ENCODE results near the gene SSTR3. TPM values are rescaled to one million over a fixed set of nuclear protein-coding genes. Genes with fewer than 3 reads are reported as not detected.
A peak's percentile ranks its signal among the peaks of the same experiment; 100 is the strongest.

The SSTR3 gene
- total and polyA plus RNA-seq, 9 of the 15 experiments (the other 6 are each of a cell fraction or from before 2014, with no cell fraction given), result 0.03 TPM; not detected in 8

DNA sequence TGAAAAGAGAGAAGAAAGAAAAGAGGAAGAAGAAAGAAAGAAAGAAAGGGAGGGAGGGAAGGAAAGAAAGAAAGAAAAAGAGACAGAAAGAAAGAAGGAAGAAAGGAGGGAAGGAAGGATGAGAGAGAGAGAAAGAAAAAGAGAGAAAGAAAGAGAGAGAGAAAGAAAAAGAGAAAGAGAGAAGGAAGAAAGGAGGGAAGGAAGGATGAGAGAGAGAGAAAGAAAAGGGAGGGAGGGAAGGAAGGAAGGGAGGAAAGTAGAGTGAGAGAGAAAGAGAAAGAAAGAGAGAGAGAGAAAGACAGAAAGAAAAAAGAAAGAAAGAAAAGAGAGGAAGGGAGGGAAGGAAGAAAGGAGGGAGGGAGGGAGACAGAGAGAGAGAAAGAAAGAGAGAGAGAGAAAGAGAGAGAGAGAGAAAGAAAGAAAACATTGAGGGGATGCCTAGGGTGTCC, 43.3 kb upstream of the SSTR3 start (continued):
- TF ChIP-seq, protein P1, sequence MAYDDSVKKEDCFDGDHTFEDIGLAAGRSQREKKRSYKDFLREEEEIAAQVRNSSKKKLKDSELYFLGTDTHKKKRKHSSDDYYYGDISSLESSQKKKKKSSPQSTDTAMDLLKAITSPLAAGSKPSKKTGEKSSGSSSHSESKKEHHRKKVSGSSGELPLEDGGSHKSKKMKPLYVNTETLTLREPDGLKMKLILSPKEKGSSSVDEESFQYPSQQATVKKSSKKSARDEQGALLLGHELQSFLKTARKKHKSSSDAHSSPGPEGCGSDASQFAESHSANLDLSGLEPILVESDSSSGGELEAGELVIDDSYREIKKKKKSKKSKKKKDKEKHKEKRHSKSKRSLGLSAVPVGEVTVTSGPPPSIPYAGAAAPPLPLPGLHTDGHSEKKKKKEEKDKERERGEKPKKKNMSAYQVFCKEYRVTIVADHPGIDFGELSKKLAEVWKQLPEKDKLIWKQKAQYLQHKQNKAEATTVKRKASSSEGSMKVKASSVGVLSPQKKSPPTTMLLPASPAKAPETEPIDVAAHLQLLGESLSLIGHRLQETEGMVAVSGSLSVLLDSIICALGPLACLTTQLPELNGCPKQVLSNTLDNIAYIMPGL (CRISPR knock-in tag; IDR thresholded peaks at IDR 0.05), result no peak

DNA sequence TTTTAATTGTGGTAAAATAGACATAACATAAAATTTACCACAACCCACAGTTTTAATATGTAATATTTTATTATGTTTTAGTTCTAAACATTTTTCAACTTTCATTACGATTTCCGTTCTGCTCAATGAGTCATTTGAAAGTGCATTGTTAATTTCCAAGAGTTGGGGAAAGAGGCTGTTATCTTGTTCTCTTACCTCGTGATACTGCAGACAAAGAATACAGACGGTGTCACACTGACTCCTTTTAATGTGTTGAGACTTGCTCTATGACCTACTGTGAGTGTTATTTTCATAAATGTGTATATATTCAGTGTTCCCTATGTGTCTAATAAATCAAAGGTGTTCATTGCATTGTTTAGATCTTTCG, 42.6 kb upstream of the SSTR3 start:
- POLR2A ChIA-PET, result no interaction called here
- WGBS (ENCODE audit: insufficient coverage, low coverage, missing lambda C conversion rate), result 11% methylated on average over 5 of the region's 5 CpGs
- intact Hi-C loops (cut with micrococcal nuclease), result no loop called here
- TF ChIP-seq PTBP1 (IDR thresholded peaks at IDR 0.05; ENCODE audit: low read depth, low read length), result no peak
- TF ChIP-seq, protein P2, sequence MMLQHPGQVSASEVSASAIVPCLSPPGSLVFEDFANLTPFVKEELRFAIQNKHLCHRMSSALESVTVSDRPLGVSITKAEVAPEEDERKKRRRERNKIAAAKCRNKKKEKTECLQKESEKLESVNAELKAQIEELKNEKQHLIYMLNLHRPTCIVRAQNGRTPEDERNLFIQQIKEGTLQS (IDR thresholded peaks at IDR 0.05), result peak; percentile 38; the same call in 1 of the 2 replicates
- TF ChIP-seq, protein P2 (CRISPR knock-in tag; conservative IDR thresholded peaks at IDR 0.05), result no peak
- TF ChIP-seq, protein P3, sequence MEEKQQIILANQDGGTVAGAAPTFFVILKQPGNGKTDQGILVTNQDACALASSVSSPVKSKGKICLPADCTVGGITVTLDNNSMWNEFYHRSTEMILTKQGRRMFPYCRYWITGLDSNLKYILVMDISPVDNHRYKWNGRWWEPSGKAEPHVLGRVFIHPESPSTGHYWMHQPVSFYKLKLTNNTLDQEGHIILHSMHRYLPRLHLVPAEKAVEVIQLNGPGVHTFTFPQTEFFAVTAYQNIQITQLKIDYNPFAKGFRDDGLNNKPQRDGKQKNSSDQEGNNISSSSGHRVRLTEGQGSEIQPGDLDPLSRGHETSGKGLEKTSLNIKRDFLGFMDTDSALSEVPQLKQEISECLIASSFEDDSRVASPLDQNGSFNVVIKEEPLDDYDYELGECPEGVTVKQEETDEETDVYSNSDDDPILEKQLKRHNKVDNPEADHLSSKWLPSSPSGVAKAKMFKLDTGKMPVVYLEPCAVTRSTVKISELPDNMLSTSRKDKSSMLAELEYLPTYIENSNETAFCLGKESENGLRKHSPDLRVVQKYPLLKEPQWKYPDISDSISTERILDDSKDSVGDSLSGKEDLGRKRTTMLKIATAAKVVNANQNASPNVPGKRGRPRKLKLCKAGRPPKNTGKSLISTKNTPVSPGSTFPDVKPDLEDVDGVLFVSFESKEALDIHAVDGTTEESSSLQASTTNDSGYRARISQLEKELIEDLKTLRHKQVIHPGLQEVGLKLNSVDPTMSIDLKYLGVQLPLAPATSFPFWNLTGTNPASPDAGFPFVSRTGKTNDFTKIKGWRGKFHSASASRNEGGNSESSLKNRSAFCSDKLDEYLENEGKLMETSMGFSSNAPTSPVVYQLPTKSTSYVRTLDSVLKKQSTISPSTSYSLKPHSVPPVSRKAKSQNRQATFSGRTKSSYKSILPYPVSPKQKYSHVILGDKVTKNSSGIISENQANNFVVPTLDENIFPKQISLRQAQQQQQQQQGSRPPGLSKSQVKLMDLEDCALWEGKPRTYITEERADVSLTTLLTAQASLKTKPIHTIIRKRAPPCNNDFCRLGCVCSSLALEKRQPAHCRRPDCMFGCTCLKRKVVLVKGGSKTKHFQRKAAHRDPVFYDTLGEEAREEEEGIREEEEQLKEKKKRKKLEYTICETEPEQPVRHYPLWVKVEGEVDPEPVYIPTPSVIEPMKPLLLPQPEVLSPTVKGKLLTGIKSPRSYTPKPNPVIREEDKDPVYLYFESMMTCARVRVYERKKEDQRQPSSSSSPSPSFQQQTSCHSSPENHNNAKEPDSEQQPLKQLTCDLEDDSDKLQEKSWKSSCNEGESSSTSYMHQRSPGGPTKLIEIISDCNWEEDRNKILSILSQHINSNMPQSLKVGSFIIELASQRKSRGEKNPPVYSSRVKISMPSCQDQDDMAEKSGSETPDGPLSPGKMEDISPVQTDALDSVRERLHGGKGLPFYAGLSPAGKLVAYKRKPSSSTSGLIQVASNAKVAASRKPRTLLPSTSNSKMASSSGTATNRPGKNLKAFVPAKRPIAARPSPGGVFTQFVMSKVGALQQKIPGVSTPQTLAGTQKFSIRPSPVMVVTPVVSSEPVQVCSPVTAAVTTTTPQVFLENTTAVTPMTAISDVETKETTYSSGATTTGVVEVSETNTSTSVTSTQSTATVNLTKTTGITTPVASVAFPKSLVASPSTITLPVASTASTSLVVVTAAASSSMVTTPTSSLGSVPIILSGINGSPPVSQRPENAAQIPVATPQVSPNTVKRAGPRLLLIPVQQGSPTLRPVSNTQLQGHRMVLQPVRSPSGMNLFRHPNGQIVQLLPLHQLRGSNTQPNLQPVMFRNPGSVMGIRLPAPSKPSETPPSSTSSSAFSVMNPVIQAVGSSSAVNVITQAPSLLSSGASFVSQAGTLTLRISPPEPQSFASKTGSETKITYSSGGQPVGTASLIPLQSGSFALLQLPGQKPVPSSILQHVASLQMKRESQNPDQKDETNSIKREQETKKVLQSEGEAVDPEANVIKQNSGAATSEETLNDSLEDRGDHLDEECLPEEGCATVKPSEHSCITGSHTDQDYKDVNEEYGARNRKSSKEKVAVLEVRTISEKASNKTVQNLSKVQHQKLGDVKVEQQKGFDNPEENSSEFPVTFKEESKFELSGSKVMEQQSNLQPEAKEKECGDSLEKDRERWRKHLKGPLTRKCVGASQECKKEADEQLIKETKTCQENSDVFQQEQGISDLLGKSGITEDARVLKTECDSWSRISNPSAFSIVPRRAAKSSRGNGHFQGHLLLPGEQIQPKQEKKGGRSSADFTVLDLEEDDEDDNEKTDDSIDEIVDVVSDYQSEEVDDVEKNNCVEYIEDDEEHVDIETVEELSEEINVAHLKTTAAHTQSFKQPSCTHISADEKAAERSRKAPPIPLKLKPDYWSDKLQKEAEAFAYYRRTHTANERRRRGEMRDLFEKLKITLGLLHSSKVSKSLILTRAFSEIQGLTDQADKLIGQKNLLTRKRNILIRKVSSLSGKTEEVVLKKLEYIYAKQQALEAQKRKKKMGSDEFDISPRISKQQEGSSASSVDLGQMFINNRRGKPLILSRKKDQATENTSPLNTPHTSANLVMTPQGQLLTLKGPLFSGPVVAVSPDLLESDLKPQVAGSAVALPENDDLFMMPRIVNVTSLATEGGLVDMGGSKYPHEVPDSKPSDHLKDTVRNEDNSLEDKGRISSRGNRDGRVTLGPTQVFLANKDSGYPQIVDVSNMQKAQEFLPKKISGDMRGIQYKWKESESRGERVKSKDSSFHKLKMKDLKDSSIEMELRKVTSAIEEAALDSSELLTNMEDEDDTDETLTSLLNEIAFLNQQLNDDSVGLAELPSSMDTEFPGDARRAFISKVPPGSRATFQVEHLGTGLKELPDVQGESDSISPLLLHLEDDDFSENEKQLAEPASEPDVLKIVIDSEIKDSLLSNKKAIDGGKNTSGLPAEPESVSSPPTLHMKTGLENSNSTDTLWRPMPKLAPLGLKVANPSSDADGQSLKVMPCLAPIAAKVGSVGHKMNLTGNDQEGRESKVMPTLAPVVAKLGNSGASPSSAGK (IDR thresholded peaks at IDR 0.05), result peak; percentile 17; the same call in 1 of the 2 replicates

More for the DNA sequence above, 42.6 kb upstream of the SSTR3 start:
- Histone ChIP-seq H3K4me1 (replicated peaks in 1 of 2; ENCODE audit: control insufficient read depth in 2 of 2, insufficient read depth in 2 of 2, low read length in 2 of 2) (peaks cover 4 to 15% of the 10 kb centered on the region in 2 experiments; a peak in 4 of 5 replicates), H3K9ac (ENCODE audit: insufficient read depth in 1 of 2, low read depth in 2 of 2, low read length in 2 of 2) (no peak overlapping the region; a peak in 1 of 4 replicates), H3K4me2 (ENCODE audit: insufficient read depth, low read length) (no peak overlapping the region), H4K20me1 (replicated peaks; ENCODE audit: control insufficient read depth, insufficient read depth, low read length) (no peaks in the 10 kb centered on the region), H3K27ac (ENCODE audit: extremely low read depth, low read depth, low read length) (no peak overlapping the region), H3K79me2 (ENCODE audit: control insufficient read depth, insufficient read depth, low read length) (no peaks in the 10 kb centered on the region), H3K27me3 (ENCODE audit: control insufficient read depth in 2 of 2, insufficient read depth in 2 of 2, low read length in 2 of 2) (no peaks in the 10 kb centered on the region), H3K4me3 (no peak overlapping the region), H3K9me1 (ENCODE audit: control insufficient read depth, insufficient read depth, low read length) (no peaks in the 10 kb centered on the region), H3K9me3 (replicated peaks; ENCODE audit: control insufficient read depth, insufficient read depth, low read depth, low read length) (no peaks in the 10 kb centered on the region), H3K36me3 (ENCODE audit: control insufficient read depth, insufficient read depth, low read length) (no peaks in the 10 kb centered on the region), H2AFZ (ENCODE audit: low read depth, low read length) (peak overlapping the region; percentile 17; the same call in 1 of the 2 replicates)
- FAIRE-seq (peak; percentile 64), ATAC-seq (no peak), DNase-seq (ENCODE audit: extremely low read depth in 1 of 4, low spot score in 3 of 4) (peak in 1 of 4 experiments; percentile 47)
- BruUV-seq (replicated peaks), result no TSS peak
- CTCF ChIA-PET (ENCODE audit: low intra/inter-chr PET ratio), result no interaction called here
- in situ Hi-C loops (cut with MboI), result no loop called here

All from K562 (cell line).